ENCODE data around the gene ARL6IP4.

GRCh38 chr12:123011701-123012100 lies 31.2 kb downstream of the ARL6IP4 start:
- TF ChIP-seq, protein P1, sequence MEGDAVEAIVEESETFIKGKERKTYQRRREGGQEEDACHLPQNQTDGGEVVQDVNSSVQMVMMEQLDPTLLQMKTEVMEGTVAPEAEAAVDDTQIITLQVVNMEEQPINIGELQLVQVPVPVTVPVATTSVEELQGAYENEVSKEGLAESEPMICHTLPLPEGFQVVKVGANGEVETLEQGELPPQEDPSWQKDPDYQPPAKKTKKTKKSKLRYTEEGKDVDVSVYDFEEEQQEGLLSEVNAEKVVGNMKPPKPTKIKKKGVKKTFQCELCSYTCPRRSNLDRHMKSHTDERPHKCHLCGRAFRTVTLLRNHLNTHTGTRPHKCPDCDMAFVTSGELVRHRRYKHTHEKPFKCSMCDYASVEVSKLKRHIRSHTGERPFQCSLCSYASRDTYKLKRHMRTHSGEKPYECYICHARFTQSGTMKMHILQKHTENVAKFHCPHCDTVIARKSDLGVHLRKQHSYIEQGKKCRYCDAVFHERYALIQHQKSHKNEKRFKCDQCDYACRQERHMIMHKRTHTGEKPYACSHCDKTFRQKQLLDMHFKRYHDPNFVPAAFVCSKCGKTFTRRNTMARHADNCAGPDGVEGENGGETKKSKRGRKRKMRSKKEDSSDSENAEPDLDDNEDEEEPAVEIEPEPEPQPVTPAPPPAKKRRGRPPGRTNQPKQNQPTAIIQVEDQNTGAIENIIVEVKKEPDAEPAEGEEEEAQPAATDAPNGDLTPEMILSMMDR (IDR thresholded peaks at IDR 0.05): no peak
- TF ChIP-seq POLR2A (IDR thresholded peaks at IDR 0.05): no peak

Measured in lower leg skin (tissue), 3 donors.